Measurements from ENCODE around the gene TMEM184C. TPM values are rescaled to one million over a fixed set of nuclear protein-coding genes. Genes with fewer than 3 reads are reported as not detected.

TMEM184C gene
- total RNA-seq, 1 experiment from 2014 or later = 28.0 TPM

DNA sequence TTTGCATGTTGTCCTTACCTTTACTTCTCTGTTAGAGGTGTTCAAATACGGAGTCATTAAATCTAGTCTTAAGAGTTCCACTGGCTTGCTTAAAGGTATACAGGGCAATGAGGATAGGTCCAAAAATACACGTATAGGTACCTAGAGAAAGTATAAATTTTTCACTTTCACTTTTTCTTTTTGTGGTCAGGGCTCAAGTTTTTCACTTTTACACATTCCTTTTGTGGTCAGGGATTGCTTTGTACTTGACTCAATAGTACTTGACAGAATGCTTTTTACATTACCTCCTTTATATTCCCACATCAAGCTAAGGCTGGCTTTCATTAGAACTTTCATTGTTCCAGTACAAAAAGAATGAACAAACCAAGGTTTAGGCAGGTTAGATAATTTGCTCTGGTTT lies 21.7 kb downstream of the TMEM184C start:
- in situ Hi-C loops (cut with HindIII; ENCODE audit: low pct_unique_long_range_greater_than_20kb, low sequenced_read_pairs) = no loop called here
- no peak for DNase-seq (ENCODE audit: low read depth)

DNA sequence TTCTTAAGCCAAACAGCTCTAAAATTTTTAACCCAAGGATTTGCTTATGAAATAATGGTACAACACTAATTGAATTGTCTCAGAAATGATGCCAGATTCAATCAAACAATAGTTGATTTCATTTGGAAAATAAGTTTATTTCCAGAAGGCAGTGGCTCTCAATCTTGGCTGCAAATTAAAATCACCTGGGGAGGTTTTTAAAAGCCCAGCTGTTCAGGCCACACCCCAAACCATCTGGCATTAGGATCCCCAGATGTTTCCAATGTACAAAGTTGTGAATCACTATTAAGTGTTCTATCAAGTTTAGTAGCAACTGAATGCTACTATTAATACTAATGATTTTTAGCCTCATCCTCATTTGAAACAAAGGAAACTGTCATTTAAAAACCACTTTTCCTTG lies 22.2 kb downstream of the TMEM184C start:
- no peak for DNase-seq (ENCODE audit: low read depth)
- in situ Hi-C loops (cut with HindIII; ENCODE audit: low pct_unique_long_range_greater_than_20kb, low sequenced_read_pairs) = no loop called here

DNA sequence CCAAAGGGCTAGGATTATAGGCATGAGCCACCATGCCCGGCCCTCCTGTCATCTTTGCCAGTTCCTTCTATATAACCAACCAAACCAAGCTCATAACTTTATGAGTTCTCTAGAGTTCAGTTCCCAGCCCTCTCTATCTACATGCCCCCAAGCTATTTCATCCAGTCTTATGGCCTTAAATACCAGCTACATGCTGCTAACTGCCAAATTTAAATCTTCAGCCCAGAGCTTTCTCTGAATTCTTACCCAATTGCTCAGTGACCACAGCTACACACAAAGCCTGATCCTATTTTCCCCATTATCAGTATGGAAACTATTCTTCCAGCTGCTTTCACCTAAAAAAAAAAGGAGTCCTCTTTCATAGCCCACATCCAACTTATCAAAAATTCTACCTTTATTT lies 23.1 kb downstream of the TMEM184C start:
- DNase-seq (ENCODE audit: low read depth) = no peak
- in situ Hi-C loops (cut with HindIII; ENCODE audit: low pct_unique_long_range_greater_than_20kb, low sequenced_read_pairs) = no loop called here

DNA sequence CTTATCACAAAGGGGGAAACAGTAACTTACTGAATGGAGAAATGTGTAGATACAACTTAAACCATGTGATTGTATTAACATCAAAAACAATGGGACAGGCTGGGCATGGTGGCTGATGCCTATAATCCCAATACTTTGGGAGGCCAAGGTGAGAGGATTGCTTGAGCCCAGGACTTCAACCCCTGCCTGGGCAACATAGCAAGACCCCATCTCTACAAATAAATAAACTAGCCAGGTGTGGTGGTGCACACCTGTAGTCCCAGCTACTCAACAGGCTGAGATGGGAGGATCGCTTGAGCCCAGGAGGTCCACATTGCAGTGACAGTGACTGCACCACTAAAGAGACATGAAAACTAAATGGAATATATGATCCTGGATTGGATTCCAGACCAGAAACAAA lies 26.4 kb downstream of the TMEM184C start:
- no peak for DNase-seq (ENCODE audit: low read depth)
- in situ Hi-C loops (cut with HindIII; ENCODE audit: low pct_unique_long_range_greater_than_20kb, low sequenced_read_pairs) = no loop called here

DNA sequence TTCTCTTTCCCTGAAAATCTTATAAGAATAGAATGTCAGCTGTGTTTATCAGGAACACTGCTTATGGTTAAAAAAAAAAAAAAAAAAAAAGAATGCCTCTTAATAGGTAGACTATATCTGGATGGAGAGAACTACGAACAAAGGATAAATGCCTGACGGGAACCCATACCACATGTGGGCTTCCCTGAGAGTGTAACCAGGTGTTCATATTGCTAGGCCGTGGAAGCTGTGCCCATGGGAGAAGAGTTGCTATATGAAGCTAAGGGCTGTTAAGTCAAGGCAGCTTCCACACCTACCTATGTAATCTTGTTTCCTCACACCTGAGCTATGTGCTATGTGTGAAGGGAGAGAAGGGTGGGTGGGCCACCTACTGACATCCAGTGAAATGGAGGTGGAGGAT lies 27.3 kb downstream of the TMEM184C start:
- in situ Hi-C loops (cut with HindIII; ENCODE audit: low pct_unique_long_range_greater_than_20kb, low sequenced_read_pairs) = no loop called here
- DNase-seq (ENCODE audit: low read depth) = no peak

DNA sequence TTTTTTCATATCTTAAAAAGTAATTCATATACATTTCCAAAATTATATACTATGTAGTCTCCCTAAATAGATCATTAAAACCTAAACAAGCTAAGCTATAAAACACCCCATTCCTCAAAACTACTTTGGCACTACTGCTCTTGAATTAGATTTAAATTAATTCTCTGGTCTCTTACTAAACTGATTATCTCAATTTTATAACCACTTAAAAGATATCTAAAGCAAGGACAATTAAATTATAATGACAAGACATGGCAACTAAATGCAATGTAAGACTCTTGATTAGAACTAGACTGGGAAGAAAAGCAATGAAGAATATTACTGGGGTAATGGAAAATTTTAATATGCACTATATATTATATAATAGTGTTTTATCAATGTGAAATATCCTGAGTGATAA lies 27.9 kb downstream of the TMEM184C start:
- no peak for DNase-seq (ENCODE audit: low read depth)
- in situ Hi-C loops (cut with HindIII; ENCODE audit: low pct_unique_long_range_greater_than_20kb, low sequenced_read_pairs) = no loop called here

DNA sequence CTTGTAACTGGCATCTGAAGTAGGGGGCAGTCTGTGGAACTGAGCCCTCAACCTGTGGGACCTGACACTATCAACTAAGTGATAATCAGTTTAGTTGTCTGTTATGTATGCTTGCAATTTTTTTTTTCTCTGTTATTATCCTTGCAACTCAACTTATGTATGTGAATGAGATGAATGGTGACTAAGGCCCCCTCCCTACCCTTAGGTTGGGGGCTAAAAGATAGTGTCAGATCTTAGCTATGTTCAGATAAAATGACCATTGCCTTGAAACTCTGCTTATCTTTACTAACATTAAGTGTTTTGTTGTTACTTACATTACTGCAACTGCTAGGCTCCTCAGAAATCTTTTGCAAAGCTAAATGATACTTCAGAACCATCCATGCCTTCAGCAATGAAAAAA lies 31.5 kb downstream of the TMEM184C start:
- no peak for DNase-seq (ENCODE audit: low read depth)
- in situ Hi-C loops (cut with HindIII; ENCODE audit: low pct_unique_long_range_greater_than_20kb, low sequenced_read_pairs) = no loop called here

DNA sequence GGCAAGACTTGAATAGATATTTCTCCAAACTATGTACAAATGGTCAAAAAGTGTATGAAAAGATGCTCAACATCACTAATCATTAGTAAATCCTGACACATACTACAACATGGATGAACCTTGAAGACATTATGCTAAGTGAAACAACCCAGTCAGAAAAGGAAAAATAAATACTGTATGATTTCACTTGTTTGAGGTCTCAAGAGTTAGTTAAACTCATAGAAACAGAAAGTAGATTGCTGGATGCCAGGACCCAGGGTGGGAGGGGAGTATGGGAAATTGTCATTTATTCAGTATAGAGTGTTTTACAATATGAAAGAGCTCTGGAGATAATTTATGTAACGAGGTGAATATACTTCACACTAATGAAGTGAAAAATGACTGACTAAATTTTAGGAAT lies 34.4 kb downstream of the TMEM184C start:
- in situ Hi-C loops (cut with HindIII; ENCODE audit: low pct_unique_long_range_greater_than_20kb, low sequenced_read_pairs) = no loop called here
- no peak for DNase-seq (ENCODE audit: low read depth)

DNA sequence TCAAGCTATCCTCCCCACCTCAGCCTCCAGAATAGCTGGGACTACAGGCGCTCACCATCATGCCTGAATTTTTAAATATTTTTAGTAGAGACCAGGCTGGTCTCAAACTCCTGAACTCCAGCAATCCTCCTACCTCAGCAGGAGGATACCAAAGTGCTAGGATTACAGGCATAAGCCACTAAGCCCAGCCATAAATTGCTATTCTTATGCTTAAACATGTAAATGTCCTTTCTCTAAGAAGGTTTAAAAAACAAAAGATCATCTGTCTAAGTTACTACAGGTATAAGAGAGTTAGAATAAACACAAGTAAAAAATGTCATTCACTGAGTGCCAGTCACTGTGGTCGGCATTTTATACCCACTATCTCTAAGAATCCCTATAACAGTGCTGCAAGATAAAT lies 38.4 kb downstream of the TMEM184C start:
- in situ Hi-C loops (cut with HindIII; ENCODE audit: low pct_unique_long_range_greater_than_20kb, low sequenced_read_pairs) = no loop called here
- no peak for DNase-seq (ENCODE audit: low read depth)

DNA sequence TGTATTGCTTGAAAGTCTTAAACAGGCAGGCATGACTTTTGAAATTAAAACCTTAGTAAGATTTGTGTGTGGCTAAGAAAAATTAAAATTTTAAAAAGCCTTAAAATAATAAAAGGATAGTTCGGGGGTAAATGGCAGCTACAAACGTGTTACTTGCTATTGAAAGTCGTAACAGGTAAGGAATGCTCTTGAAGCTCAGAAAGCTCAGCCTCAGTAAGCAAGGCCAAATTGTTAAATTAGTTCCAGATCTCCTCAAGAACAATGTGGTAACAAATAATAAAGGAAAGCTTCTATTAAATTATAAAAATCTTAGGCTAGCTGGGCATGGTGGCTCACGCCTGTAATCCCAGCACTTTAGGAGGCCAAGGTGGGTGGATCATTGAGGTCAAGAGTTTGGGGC lies 41.3 kb downstream of the TMEM184C start:
- no peak for DNase-seq (ENCODE audit: low read depth)
- in situ Hi-C loops (cut with HindIII; ENCODE audit: low pct_unique_long_range_greater_than_20kb, low sequenced_read_pairs) = no loop called here

DNA sequence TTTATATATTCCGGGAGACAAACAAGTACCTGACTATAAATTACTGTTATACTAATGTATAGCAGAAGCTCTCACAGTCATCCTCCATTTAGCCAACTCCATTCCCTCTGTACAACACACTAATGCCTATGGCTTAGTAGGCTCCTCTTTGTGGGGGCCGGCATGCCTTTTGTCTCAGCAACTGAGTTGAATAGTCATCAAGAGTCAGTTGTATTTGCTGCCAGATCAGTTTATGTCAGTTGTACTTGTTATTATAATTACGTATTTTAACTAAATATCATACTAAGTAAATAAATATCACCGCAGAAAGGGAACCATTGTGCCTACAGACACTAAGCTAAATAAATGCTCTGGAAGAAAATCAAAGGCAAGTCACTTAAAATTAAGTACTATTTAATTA lies 56.9 kb downstream of the TMEM184C start:
- no peak for DNase-seq (ENCODE audit: low read depth)
- in situ Hi-C loops (cut with HindIII; ENCODE audit: low pct_unique_long_range_greater_than_20kb, low sequenced_read_pairs) = no loop called here

DNA sequence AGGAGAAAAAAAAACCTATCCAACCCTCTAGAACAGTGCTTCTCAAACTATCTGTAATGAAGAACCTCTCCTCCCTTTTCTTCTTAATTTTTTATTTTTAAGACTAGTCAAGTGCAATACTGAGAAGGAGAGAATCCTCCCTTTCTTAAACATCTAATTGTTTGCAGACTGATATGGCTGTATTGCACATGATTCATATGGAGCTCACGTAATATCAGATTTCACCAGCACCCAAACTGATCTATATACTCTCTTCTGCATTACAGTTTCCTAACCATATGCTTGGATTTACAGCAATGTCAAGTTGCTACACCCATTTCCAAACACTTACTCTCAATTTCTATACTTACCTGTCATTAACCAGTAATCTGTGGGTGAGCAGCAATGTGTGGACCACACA lies 57.3 kb downstream of the TMEM184C start:
- no peak for DNase-seq (ENCODE audit: low read depth)
- in situ Hi-C loops (cut with HindIII; ENCODE audit: low pct_unique_long_range_greater_than_20kb, low sequenced_read_pairs) = no loop called here

DNA sequence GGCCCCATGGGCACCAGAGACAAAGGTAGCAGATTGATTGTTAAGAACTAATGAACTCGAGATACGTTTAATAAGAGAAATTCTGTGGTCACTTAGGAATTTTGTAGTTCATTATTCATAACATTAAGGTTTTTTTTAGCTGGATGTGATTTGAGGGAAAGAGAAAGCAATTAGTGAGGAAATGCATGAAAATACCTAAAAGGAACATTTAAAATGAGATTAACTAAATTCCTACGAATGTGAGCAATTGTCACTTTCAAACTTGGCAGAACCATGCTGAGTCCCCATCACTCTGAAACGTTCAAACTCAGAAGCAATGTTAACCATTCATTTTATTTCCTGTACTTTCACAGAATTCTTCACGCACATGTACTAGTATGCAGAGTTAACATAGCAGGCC lies 60.9 kb downstream of the TMEM184C start:
- in situ Hi-C loops (cut with HindIII; ENCODE audit: low pct_unique_long_range_greater_than_20kb, low sequenced_read_pairs) = no loop called here
- DNase-seq (ENCODE audit: low read depth) = no peak

DNA sequence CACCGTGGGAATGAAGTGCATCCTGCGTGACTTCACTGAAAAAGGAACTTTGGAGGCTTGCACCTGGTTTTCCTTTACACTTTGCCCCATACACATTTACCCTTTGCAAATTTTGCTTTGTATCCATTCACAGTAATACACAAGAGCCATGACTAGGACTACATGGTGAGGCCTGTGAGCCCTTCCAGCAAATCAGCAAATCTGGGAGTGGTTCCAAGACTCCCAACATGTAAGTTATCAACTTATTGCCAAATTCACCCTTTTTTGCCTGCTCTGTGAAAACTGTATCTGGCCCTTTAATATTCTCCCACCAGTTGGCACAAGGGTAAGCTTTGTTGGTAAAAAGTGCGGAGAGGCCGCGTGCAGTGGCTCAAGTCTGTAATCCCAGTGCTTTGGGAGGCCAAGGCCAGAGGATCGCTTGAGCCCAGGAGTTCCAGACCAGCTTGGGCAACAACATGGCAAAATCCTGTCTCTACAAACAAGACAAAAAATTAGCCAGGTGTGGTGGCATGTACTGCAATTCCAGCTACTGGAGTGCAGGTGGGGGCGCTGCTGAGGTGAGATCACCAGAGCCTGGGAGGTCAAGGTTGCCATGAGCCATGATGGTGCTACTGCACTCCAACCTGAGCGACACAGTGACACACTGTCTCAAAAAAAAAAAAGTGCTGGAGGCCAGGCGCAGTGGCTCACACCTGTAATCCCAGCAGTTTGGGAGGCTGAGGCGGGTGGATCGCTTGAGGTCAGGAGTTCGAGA lies 61.8 kb downstream of the TMEM184C start:
- DNase-seq (ENCODE audit: low read depth) = no peak
- in situ Hi-C loops (cut with HindIII; ENCODE audit: low pct_unique_long_range_greater_than_20kb, low sequenced_read_pairs) = no loop called here

DNA sequence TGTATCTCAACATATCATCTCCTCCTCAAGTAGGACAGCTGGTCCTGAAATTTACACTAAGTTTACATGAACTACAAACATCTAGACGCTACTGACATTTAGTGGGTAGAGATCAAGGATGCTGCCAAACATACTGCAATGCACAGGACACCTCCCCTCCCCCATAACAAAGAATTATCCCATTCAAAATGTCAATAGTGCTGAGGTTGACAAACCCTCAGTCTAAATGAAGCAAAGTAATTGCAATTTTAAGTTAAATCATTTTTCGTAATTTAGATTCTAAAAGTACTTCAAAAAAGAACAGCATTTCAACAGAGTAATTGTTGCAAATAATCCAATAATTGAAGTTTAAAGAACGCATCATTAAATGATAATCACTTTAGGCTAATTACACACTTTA lies 65.6 kb downstream of the TMEM184C start:
- in situ Hi-C loops (cut with HindIII; ENCODE audit: low pct_unique_long_range_greater_than_20kb, low sequenced_read_pairs) = no loop called here
- no peak for DNase-seq (ENCODE audit: low read depth)

DNA sequence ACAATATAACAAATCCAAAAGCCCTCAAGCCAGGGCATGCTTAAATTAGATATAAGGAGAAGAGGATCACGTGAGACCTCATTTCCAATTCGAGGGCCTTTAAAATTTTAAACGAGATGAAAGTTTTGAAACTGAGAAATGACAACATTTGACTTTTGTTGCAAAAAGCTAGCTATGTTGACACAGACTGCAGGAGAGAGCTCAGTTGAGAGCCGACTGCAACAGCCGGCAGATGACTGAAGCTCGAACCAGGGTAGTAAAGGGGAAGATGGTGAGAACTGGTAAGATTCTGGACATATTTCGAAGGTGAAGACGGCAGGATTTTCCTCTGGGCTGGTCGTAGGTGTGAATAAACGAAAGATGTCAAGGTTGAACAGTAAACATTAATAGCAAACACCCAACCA lies 66.0 kb downstream of the TMEM184C start:
- peak; percentile 12 for DNase-seq (ENCODE audit: low read depth)
- in situ Hi-C loops (cut with HindIII; ENCODE audit: low pct_unique_long_range_greater_than_20kb, low sequenced_read_pairs) = no loop called here

DNA sequence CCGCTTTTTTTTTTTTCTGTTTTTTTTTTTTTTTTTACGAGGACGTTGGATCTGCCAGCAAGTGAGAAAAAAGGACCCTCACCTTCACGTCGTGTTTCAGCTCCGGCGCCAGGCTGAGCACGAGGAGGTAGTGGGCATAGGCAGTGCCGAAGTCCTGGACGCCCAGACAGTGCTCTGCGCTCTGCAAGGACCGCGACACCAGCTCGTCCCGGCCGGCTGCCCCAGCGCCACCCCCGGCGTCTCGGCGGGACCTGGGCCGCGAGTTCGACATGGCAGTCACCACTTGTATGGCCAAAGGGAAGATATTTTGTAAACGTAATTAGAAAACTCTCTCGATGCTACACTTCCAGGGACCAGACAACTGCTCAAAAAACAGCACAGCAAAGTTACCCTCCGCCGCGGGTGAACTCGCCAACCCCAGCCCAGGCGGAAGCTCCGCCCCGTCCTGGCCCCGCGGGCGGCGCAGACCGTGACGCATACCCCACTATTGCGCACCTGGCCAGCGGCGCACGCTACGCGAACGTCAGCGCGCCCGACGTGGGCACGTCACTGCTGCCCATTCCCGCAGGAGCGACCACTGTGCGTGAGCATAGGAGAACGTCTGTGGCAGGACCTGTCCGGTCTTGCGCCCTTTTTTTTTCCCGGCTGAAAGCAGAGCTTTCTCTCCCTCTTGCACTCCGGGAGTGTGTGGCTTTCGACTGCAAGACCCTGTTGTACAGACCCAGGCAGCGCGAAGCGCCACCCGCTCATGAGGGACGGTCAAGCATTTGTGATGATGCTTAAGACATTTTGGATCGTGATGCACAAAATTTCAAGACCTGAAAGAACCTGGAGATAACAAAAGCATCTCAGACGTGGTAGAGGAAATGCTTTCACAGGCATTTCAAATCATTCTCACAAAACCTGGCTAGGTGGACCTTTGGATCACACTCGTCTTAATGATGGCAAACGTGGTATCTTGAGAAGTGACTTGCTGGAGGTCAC lies 66.8 kb downstream of the TMEM184C start, which contains the start of gene PRMT9:
Gene PRMT9, minus strand, starts transcription at position 447 of the 984 bp plus-strand sequence. Its CDS starts 176 bp downstream, at position 271.
- DNase-seq (ENCODE audit: low read depth) = peak; percentile 84
- in situ Hi-C loops (cut with HindIII; ENCODE audit: low pct_unique_long_range_greater_than_20kb, low sequenced_read_pairs) = no loop called here

DNA sequence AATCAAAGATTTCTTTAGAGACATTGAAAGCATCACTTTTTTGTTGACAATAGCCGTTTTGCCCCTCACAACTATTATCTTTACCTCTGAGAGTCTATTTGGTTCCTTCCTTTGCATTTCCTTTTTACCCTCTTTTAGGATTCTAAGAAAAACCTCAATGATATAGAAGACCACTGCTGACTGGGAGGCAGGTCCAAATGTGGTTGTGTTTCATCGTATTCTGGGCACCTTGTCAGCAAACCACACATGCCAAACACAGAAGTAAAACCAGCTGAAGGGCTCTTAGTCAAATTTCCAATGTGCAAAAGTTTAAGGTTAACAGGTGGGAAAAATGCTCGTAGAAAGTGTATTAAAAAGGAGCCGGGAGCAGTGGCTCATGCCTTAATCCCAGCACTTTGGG lies 71.9 kb downstream of the TMEM184C start:
- in situ Hi-C loops (cut with HindIII; ENCODE audit: low pct_unique_long_range_greater_than_20kb, low sequenced_read_pairs) = no loop called here
- no peak for DNase-seq (ENCODE audit: low read depth)

DNA sequence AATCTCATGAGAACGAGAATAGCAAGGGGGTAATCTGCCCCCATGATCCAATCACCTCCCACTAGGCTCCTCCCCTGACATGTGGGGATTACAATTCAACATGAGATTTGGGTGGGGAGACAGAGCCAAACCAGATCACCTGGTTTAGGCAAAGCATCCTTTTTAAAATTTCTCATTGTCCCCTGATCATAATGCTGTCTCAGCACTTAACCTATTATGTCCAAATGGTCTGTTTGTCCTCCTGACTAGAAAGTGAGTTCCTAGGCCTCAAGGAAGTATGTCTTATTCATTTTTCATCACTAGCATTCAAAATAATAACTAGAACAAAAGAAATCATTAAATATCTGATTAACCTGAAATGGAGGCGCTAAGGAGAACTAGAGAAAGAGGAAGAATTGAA lies 74.6 kb downstream of the TMEM184C start:
- in situ Hi-C loops (cut with HindIII; ENCODE audit: low pct_unique_long_range_greater_than_20kb, low sequenced_read_pairs) = no loop called here
- no peak for DNase-seq (ENCODE audit: low read depth)
